OCI-LY7 (cell line): ENCODE data around the gene ITPRID1.

Experiments
- EZH2phosphoT487 ChIP-seq: fragments of 200-600 bp; sonication (generic); IDR thresholded peaks from 2 replicates; pipeline ENCODE4 v1.6.1; 2018; ENCODE audit warnings: low read depth, borderline replicate concordance, mild to moderate bottlenecking, mixed run types, antibody characterized with exemption, low read length, moderate library complexity, mixed read lengths
- TF ChIP-seq, protein P1 (sequence below): fragments of 200-600 bp; sonication (generic); conservative IDR thresholded peaks from 2 replicates; pipeline ENCODE4 v1.5.1; 2014; ENCODE audit warnings: mild to moderate bottlenecking, antibody characterized with exemption, low read length, moderate library complexity, mixed read lengths

GRCh38 chr7:31688372-31688771 lies 174.5 kb downstream of the ITPRID1 start:
- TF ChIP-seq, protein P1, sequence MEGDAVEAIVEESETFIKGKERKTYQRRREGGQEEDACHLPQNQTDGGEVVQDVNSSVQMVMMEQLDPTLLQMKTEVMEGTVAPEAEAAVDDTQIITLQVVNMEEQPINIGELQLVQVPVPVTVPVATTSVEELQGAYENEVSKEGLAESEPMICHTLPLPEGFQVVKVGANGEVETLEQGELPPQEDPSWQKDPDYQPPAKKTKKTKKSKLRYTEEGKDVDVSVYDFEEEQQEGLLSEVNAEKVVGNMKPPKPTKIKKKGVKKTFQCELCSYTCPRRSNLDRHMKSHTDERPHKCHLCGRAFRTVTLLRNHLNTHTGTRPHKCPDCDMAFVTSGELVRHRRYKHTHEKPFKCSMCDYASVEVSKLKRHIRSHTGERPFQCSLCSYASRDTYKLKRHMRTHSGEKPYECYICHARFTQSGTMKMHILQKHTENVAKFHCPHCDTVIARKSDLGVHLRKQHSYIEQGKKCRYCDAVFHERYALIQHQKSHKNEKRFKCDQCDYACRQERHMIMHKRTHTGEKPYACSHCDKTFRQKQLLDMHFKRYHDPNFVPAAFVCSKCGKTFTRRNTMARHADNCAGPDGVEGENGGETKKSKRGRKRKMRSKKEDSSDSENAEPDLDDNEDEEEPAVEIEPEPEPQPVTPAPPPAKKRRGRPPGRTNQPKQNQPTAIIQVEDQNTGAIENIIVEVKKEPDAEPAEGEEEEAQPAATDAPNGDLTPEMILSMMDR, result no peak
- no peak for TF ChIP-seq EZH2phosphoT487
